ENCODE results near the gene SLC35B2. TPM values are rescaled to one million over a fixed set of nuclear protein-coding genes. Genes with fewer than 3 reads are reported as not detected.

Gene SLC35B2
- total RNA-seq, 1 donor from 2014 or later = 33.9 TPM

DNA sequence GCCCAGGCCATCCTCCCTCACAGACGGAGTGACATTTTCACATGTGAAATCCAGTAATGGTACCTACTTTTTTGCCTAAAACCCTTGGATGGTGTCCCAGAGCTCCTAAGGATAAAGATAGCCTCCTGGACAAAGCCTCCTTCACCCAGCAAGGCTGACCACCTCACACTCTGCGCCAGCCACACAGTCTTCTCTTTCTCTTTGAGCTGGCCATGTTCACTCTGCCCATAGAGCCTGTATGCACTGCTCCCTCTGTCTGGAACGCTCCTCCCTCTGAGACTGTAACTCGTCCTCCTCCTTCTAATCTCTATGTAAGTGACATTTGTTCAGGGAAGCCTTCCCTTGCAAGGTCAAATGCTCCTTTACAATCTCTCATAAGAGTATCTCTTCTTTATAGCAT is 27.5 kb upstream of the SLC35B2 start:
- TF ChIP-seq, protein P1, sequence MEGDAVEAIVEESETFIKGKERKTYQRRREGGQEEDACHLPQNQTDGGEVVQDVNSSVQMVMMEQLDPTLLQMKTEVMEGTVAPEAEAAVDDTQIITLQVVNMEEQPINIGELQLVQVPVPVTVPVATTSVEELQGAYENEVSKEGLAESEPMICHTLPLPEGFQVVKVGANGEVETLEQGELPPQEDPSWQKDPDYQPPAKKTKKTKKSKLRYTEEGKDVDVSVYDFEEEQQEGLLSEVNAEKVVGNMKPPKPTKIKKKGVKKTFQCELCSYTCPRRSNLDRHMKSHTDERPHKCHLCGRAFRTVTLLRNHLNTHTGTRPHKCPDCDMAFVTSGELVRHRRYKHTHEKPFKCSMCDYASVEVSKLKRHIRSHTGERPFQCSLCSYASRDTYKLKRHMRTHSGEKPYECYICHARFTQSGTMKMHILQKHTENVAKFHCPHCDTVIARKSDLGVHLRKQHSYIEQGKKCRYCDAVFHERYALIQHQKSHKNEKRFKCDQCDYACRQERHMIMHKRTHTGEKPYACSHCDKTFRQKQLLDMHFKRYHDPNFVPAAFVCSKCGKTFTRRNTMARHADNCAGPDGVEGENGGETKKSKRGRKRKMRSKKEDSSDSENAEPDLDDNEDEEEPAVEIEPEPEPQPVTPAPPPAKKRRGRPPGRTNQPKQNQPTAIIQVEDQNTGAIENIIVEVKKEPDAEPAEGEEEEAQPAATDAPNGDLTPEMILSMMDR (IDR thresholded peaks at IDR 0.05) = no peak
- no peak for TF ChIP-seq EZH2phosphoT487 (IDR thresholded peaks at IDR 0.05)
- H2AFZ ChIP-seq (replicated peaks) = no peak overlapping the region
- H3K36me3 Mint-ChIP-seq = no peaks in the 10 kb centered on the region
- H3K4me3 ChIP-seq = no peak overlapping the region
- no peaks in the 10 kb centered on the region for H3K9me3 Mint-ChIP-seq
- no peaks in the 10 kb centered on the region for H3K36me3 ChIP-seq
- H3F3A ChIP-seq (ENCODE audit: low read depth) = no peaks in the 10 kb centered on the region
- H3K4me1 Mint-ChIP-seq = no peaks in the 10 kb centered on the region
- H3K4me1 ChIP-seq = no peaks in the 10 kb centered on the region
- H3K79me2 ChIP-seq (ENCODE audit: low read depth) = no peaks in the 10 kb centered on the region
- no peak overlapping the region for H3K4me3 Mint-ChIP-seq
- no peak overlapping the region for H3K4me2 ChIP-seq
- H3K27ac ChIP-seq = no peak overlapping the region
- no peak for DNase-seq (ENCODE audit: low spot score)
- no peaks in the 10 kb centered on the region for H3K9me3 ChIP-seq (ENCODE audit: low read depth)
- H3K27me3 Mint-ChIP-seq (ENCODE audit: insufficient read depth, low read depth) = peaks cover 34% of the 10 kb centered on the region
- peaks cover 67% of the 10 kb centered on the region for H3K27me3 ChIP-seq
- no peak overlapping the region for H3K9ac ChIP-seq
- H4K20me1 ChIP-seq (ENCODE audit: low read depth) = peaks cover 10% of the 10 kb centered on the region
- no peak overlapping the region for H3K27ac Mint-ChIP-seq

GRCh38 chr6:44284121-44284520 is 26.8 kb upstream of the SLC35B2 start:
- Histone ChIP-seq H4K20me1 (ENCODE audit: low read depth) (peaks cover 10% of the 10 kb centered on the region), H3F3A (ENCODE audit: low read depth) (no peaks in the 10 kb centered on the region), H3K79me2 (ENCODE audit: low read depth) (no peaks in the 10 kb centered on the region), H3K4me3 (no peak overlapping the region), H3K4me1 (no peaks in the 10 kb centered on the region), H3K27ac (no peak overlapping the region), H3K9me3 (ENCODE audit: low read depth) (no peaks in the 10 kb centered on the region), H3K27me3 (peaks cover 60% of the 10 kb centered on the region), H3K9ac (no peak overlapping the region), H3K4me2 (no peak overlapping the region), H2AFZ (replicated peaks) (no peak overlapping the region), H3K36me3 (no peaks in the 10 kb centered on the region)
- no peak for TF ChIP-seq EZH2 (IDR thresholded peaks at IDR 0.05)
- TF ChIP-seq, protein P1 (IDR thresholded peaks at IDR 0.05) = no peak
- no peak for TF ChIP-seq EZH2phosphoT487 (IDR thresholded peaks at IDR 0.05)
- H3K4me1 Mint-ChIP-seq = peaks cover 4% of the 10 kb centered on the region
- H3K27ac Mint-ChIP-seq = peak overlapping the region; percentile 2
- peaks cover 3% of the 10 kb centered on the region for H3K9me3 Mint-ChIP-seq
- no peak for DNase-seq (ENCODE audit: low spot score)
- peaks cover 36% of the 10 kb centered on the region for H3K27me3 Mint-ChIP-seq (ENCODE audit: insufficient read depth, low read depth)
- no peaks in the 10 kb centered on the region for H3K36me3 Mint-ChIP-seq
- H3K4me3 Mint-ChIP-seq = no peak overlapping the region

- Histone ChIP-seq H3K4me1 (no peaks in the 10 kb centered on the region), H3K9me3 (ENCODE audit: low read depth) (no peaks in the 10 kb centered on the region), H3K27me3 (peaks cover 53% of the 10 kb centered on the region), H4K20me1 (ENCODE audit: low read depth) (no peaks in the 10 kb centered on the region), H2AFZ (replicated peaks) (no peak overlapping the region), H3K4me3 (no peak overlapping the region), H3K9ac (no peak overlapping the region), H3F3A (ENCODE audit: low read depth) (no peaks in the 10 kb centered on the region), H3K4me2 (no peak overlapping the region), H3K27ac (no peak overlapping the region), H3K79me2 (ENCODE audit: low read depth) (no peaks in the 10 kb centered on the region), H3K36me3 (no peaks in the 10 kb centered on the region)
- peaks cover 26% of the 10 kb centered on the region for H3K27me3 Mint-ChIP-seq (ENCODE audit: insufficient read depth, low read depth)
- no peak overlapping the region for H3K4me3 Mint-ChIP-seq
- peaks cover 3% of the 10 kb centered on the region for H3K9me3 Mint-ChIP-seq
- H3K4me1 Mint-ChIP-seq = peaks cover 10% of the 10 kb centered on the region
- peaks cover 5% of the 10 kb centered on the region for H3K36me3 Mint-ChIP-seq
- no peak for DNase-seq (ENCODE audit: low spot score)
- TF ChIP-seq EZH2 (IDR thresholded peaks at IDR 0.05) (no peak), EZH2phosphoT487 (IDR thresholded peaks at IDR 0.05) (no peak)
- TF ChIP-seq, protein P1 (IDR thresholded peaks at IDR 0.05) = no peak
- H3K27ac Mint-ChIP-seq = peak overlapping the region; percentile 29
These were observed 21.7 kb upstream of the SLC35B2 start for GRCh38 chr6:44278774-44279697.

All from neural progenitor cell (in vitro differentiated cells).